ENCODE measurements around the gene SLC35F1.

Gene SLC35F1

DNA sequence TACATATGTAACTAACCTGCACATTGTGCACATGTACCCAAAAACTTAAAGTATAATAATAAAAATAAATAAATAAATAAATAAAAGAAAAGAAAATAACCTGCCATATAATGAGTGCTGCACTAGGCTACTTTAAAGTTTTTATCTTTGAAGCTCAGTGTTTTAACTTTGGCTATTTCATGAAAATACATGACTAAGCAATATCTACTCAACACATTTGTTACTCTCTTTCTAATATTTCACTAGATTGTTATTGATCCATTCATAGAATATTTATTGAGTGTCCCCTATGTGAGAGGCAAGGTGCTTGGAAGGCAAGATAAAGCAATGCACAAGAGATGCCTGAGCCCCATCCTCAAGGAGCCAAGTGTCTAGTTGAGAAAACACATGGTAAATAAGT is 221.7 kb downstream of the SLC35F1 start:
- no peak for DNase-seq

DNA sequence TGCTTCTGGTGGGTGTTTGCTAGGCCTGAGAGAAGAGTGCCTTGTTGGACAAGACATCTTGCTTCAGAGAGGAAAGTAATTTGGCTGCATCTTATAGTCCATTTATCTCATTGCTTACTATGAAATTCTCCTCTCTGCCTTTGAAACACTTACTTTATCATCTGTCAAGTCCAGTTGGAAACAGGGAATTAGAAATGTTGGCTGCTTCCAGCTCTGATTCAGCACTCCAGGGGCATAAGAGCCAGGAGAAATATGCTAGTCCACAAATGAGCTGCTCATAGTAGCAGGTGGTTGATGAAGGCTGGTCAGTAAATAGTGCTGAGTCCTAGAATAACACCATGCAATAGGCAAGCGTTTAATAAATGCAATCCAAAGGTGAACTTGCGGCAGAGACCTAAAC is 227.1 kb downstream of the SLC35F1 start:
- DNase-seq: no peak

DNA sequence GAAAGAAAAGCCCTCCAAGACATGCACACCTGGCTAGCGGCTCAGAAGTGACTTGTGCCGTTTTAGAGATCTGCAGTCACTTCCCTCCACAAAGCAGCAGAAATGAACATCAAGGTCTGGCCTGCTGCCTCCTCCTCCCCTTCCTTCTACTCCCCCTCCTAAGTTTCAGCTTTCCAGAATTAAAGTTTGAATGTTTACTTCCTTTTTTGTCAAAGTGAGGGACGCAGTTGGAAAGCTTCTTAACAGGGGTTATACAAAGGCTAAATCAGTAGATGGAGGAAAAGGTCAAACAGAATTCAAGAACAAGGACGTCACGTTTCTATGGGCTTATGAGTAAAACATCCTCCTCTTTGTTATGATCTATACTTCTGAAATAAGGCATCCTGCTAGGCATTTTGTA is 227.7 kb downstream of the SLC35F1 start:
- no peak for DNase-seq

DNA sequence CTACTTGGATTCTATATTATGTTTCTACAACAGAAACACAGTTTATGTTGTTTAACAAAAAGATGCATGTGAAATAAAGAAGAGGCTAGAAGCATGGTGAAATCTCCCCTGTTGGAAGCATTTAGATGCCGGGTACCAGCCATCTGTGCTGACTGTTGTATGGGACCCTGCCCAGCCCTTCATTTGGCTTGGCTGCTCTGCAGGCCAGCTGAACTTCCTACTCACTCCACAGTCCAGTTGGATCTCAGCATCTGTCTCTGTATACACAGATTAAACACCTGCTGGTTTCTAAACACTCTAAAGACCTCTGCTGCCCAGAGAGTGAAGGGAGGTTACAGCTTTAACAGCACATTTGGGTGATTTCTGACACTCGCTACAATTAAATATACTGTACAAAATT is 228.3 kb downstream of the SLC35F1 start:
- no peak for DNase-seq

DNA sequence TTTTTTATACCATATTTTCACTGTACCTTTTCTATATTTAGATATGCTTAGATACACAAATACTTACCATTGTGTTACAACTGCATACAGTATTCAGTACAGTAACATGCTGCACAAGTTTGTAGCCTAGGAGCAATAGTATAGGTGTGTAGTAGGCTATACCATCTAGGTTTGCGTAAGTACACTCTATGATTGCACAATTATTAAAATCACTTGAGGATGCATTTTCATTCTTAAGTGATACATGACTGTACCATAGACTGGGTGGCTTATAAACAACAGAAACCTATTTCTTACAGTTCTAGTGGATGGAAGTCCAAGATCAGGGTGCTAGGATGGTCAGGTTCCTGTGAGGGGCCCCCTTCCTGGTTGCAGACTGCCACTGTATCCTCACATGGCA is 234.1 kb downstream of the SLC35F1 start:
- no peak for DNase-seq

DNA sequence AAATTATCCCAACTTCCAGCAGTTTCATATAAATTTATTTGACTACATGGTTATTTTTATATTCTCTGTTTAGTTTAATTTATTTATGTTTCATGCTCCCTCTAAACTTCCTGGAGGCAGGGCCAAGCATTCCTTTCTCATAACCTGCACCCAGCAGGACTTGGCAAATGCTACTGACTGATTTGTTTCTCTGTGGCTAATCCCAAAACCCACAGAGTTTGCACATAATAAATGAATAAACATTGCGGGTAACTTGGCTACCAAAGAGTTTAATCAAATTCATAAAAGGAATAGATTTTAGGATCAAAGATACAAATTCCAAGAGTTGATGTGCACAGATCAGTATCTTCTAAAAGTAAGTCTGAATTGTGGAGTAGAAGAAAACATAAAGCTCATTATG is 239.5 kb downstream of the SLC35F1 start:
- no peak for DNase-seq

DNA sequence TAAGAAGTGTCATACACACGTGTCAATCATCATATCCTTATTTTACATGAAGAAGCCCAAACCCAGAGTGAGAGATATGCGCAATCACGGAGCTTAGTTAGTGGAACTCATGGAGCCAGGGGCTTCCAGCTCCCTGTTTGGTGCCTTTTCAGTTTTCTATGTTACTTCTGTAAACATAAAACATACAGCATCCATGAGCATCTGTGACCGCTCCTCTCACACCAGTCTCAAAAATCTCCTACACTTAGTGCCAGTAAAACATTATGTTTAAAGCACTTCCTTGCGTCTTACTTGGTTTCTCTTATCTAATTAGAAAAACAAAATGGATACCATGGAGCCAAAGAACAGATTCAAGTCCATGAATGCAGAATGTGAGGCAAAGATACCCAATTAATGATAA is 240.4 kb downstream of the SLC35F1 start:
- DNase-seq: no peak

DNA sequence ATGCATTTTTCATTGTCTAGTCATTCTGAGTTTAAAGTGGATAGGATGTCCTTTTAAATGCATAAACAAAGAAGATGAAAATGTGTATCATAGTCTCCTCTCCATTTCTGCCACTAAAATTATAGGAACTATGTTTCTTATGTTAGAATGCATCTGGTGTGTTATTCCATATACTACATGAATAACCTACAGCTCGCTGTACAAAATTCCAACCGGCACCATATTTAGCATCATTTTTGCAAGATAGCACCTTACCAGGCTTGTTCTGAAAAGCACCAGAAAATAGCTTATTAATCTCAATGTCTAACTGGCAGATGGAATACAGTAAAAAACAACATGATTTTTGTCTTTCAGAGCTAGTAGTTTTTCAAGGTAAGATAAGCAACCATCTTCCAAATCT is 241.5 kb downstream of the SLC35F1 start:
- DNase-seq: no peak

DNA sequence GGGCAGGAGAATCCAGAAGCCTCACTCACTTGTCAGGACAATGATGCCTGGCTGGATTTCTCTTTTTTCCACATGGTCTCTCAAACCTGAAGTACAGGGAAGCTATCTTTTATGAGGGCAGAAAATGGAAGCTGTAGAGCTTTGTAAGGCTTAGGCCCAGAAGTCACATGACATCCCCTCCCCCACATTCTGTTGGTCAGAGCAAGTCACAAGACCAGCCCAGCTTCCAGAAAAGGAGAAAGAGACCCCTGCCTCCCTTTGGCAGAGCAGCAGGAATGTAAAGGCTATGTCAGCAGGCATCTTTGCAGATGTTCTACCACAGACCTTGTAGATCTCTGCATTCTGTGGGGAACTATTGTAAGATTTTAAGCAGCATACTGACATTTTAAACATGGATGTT is 245.5 kb downstream of the SLC35F1 start:
- no peak for DNase-seq

DNA sequence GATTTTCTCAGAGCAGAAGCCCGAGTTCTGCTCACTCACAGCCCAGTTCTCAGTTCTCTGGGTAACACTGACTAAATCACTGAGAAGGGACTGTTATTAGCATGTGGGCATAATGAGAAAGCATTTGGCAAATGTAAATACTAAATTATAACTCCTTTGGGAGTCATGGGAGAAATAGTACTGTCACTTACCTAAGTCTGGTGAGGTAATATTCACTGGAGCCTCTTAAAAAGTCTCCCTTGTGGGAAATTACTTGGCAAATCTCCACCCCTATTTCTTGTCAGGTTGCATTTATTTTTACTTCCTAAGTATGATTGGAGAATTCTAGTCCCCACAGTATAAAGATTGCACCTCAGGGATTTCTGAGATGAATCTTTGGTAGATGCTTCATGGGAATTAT is 254.3 kb downstream of the SLC35F1 start:
- DNase-seq: no peak

DNA sequence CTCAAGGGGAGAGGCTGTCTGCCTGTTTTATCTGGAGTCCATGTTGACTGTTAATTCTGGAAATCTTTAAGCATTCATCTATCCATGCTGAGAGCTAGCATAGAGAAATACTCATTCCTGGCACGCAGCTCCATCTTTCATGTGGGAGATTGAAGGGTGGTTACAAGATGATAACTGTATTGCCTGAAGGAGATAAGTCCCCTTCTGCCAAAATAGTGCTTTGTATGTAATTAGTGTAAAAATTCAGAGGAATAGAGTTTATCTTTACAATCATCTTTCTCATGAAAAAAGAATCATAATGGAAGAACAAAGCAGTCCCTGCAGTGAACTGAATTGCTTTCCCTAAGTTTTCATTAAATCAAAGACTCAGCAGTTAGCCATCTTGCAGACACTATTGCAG is 256.5 kb downstream of the SLC35F1 start:
- no peak for DNase-seq

DNA sequence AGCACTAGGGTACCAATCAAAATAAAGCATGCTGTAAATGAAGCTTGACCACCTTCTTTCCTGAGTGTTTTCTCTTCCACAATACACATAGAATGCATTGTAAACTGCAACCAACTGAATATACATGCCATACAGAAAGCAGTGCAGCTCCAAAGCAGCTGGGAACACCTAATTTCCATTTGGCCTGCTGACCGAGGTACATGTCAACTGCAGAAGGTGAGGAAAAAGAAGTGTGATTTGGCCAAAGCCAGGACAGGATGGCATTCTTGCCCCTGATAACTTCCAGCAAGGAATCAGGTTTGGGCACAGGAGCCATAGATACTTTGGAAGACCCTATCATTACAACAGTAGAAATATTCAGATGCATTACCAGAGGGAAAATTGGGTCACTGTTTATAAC is 258.4 kb downstream of the SLC35F1 start:
- no peak for DNase-seq

DNA sequence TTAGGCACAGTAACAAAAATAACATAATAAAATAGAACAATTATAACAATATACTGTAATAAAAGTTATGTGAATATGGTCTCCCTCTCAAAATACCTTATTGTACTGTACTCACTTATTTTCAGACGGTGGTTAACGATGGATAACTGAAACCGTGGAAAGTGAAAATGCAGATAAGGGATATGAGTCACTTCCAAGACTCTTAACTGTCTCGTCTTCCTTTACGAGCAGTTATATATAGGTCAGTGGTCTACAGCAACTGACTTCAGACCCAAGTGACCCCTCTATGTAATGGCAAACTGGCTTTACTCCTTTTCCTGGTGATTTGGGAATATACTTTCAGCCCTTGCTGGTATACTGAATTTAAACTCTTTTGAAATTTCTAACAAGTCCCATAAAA is 261.4 kb downstream of the SLC35F1 start:
- no peak for DNase-seq

DNA sequence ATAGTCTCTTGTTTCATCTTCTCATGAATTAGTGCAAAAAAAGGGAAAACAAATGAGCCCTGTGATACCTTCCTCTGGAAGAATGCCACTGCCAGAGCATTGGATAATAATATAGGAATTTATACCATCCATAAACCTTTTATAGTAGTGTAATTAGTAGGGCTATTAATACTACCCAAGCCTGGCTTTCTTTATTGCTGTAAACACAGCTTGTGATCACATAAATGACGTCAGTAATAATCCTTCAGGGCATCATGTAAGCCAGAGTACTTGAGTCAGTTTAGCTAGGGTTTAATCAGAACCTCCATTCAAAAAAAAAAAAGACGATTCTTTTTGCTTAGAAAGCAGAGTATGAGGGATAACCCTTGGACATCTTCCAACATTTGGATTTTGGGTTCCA is 264.8 kb downstream of the SLC35F1 start:
- no peak for DNase-seq

DNA sequence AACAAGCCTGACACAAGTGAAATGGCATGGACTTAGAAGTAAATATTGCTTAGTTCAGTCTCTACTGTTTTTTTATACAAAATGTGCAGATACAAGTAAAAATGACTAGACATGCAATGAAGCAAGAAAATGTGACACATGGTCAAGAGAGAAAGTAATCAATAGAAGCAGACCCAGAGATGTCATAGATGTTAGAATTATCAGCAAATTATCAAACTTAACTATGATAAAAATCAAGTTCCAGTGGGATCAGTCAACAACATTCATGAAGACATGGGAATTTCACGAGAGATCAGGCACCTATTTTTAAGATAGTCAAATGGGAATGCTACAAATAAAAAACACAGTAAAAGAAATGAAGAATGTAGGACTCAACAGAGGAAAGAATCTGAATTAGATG is 267.0 kb downstream of the SLC35F1 start:
- no peak for DNase-seq

DNA sequence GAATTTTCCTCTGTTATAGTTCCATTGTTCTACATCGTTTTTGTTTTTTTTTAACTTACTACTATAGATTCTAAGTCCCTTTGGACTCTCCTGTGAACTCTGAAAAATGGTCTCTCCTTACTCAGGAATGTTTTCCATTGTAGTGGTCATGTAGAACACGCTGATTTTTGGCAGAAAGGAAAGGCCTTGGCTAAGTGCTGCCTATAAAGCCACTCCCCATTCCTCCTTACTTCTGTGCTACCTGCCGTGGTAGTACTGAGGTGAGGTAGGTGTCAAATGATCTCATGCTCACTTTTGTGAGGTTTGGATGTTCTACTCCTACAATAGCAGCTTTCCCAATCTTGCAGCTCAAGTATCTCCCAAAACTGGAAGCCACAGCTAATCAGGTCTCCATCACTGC is 270.7 kb downstream of the SLC35F1 start:
- DNase-seq: no peak

DNA sequence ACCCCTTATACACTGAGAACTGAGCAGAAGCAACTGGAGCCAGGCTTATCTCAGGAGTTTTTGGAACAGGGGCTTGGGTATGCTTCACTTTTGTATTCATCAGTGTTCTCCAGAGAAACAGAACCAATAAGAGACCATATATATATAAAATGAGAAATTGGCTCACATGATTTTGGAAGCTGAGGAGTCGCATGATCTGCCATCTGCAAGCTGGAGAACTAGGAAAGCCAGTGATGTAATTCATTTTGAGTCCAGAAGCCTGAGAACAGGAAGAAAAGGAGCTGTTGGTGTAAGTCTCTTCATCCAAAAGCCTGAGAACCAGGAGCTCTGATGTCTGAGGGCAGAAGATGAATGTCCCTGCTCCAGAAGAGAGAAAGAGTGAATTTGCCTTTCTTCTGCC is 272.0 kb downstream of the SLC35F1 start:
- no peak for DNase-seq

DNA sequence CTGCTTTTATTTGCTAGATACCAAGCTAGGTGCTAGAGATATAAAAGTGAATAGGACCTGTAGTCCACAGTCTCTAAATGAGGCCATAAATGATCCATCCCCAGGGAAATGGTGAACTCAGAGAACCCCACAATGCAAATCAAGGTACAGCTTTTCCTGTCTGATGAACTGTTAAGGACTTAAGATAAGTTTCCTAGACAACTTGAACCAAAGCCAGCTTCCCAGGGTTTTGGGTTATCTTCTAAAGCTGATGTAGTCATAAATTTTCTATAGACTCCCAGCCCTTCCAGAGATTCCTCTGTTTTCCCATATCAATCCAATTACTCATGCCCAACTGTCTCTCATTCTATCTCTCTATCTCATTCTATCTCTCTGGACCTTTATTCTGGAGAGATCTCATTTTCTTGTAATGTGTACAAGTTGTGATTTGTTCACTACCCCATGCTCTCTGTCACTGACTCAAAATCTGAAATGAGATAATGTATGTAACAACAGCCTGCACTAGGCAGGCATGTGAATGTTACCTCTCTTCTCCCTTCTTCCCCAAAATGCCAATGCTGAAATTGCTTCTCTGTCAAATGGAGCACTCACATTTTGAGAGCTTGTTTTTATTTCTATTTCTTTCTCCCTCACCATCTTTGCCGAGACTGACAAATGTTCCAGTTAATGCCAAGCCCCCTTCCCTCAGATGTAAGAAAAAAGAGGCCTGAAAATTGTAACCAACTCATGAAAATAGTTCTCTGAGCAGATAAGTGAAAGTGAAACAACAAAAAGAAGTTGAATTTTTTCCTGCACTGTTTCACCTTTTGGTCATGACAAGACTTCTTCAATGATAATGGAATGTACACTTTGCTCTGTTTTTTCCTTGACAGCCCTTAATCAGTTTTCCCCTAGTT is 279.9 kb downstream of the SLC35F1 start:
- DNase-seq: no peak

DNA sequence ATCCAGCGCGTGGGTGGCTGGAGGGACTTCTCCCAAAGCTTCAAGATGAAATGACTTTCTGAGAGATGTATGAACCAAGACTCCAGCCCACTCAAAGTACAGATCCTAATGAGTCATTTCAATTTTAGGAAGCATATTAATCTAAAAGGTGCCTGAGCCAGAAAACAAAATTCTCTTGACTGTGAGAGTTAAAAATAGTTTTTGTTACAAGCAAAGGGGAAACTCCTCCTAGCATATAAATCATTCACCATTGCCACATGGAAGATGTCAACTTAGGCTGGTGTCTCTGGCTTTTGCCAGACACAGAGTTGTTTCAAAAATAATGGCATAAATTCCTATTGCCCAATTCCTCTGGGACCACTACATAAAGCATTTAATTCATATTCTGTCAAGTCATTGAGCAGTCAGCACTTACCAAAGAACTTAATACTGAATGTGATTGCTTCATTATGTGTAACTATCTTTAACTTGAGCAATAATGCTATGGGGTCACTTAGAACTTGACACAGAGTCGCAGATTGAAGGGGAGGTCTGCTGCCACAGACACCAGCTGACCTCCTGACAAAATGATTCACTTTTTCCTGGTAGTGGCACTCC is 280.6 kb downstream of the SLC35F1 start:
- no peak for DNase-seq

DNA sequence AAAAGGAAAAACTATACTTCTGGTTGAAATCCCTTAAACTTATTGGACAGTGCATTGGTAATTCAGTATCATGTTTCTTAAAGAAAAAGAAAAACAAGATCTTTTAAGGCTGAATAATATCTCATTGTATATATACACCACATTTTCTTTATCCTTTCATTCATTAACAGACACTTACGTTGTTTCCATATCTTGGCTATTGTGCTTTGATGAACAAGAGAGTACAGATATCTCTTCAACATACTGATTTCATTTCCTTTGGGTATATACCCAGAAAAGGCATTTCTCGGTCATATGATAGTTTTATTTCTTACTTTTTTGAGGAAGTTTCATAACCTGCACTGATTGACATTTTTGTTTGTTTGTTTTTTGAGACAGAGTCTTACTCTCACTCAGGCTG is 281.5 kb downstream of the SLC35F1 start:
- DNase-seq: no peak

DNA sequence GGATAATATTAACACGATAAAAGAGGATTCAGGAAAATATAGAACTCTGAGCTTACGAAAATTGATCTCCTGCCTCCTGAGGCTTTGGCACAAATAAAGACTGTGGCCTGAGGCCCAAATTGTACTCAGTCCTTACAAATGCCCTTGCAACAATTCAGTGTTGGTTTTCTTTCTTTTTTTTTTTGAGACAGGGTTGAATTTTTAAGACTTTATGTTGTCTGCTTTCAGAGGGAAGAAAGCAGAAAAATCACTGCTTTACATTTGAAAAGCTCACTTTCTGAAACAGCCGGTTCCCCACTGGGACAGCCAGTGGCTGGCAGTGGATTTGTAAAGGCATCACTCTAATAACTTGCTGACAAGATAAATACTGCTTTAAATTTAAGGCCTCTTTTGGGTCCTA is 290.5 kb downstream of the SLC35F1 start:
- DNase-seq: no peak

DNA sequence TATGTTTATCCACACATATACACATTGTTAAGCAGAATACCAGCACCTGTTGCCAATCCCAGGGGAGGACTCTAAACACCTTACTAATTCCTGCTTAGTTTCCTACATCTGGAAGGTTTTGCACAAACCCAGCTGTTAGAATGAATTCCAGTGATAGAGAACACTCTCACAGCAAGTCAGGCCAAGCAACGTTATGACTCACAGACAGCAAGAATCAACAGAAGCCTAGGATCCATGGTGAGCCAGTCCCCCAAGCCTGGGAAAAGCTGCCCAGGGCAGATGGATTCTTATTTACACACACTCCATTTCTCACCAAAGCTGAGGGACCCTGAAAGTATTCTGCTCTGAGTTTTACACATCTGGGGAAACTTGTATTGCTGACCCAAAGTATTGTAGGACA is 291.7 kb downstream of the SLC35F1 start:
- DNase-seq: no peak

DNA sequence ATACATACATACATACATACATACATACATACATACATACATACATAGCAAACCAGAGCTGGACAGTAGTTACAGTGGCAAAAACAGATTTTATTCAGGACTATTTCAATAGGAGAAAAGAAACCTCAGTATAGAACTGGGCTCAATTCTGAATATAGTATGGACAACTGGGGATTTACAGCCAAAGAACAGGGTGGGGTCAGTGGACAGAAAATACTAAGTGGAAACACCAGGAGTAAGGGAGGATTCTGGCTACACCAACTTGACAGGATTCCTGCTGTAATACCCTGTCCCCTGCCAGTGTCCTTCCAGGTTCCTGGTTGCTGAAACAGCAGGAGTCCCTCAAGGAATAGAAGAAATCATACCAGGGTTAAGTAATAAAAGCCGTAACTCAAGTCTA is 293.1 kb downstream of the SLC35F1 start:
- no peak for DNase-seq

DNA sequence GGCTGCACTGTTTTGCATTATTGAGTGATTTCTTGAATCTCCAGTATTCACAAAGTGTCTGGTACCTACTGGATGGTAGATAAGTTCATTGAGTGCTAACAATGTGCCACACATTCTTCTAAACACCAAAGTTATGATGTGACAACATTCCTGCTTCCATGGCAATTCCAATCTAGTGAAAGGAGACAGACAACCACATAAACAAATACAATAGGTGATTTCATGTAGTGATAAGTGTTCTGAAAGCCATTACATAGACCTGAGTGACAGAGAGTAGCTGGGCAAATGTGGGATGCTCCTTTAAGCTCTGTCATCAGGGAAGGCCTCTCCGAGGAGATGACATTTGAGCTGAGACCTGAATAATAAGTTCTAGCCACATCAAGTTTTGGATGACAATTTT is 295.5 kb downstream of the SLC35F1 start:
- DNase-seq: no peak

DNA sequence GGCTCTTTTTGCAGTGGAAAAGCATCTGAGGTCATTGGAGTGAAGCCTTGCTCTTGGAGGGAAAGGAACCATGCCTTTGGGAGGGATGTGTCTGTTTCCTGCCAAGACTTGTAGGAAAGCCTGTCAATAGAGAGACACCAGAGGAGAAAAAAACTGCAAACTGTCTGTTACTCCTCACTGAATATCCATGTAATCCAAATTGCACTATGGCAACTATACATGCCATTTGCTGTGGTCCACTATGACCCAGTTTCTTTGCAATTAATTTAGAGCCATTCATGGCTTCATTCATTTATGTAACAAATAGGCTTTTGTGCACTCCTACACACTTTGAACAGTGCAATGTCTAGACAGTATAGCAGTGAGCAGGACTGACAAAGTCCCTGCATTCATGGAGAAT is 296.5 kb downstream of the SLC35F1 start:
- DNase-seq: no peak
